Right lobe of liver (tissue), 6 donors: ENCODE results near the gene RPS2. TPM values are rescaled to one million over a fixed set of nuclear protein-coding genes. Genes with fewer than 3 reads are reported as not detected.

Experiments
- ATAC-seq, 4 donors: fragments of 200-7000 bp; cut with Tn5 transposase; one replicate each; pipeline ENCODE4 v1.9.1; 2020; ENCODE audit warnings: mild to moderate bottlenecking in 4 of 4, moderate library complexity in 4 of 4
- DNase-seq, 3 donors: peaks; one replicate each; pipeline ENCODE4 v3.0.0-alpha.2; 2020
- H3K27ac ChIP-seq, 3 donors: fragments of 200-600 bp; one replicate each; pipeline ENCODE4 v1.8.0; 2022
- H3K27me3 ChIP-seq, 2 donors: fragments of 200-600 bp; one replicate each; pipeline ENCODE4 v1.8.0; 2022
- H3K36me3 ChIP-seq, 4 donors: fragments of 200-600 bp; sonication (generic) in 1 of 4; one replicate each; pipeline versions ENCODE4 v1.5.1 to v1.8.0; 2017 to 2022; ENCODE audit warnings: control low read depth in 1 of 4
- H3K4me1 ChIP-seq, 4 donors: fragments of 200-600 bp; sonication (generic) in 1 of 4; one replicate each; pipeline versions ENCODE4 v1.5.1 to v1.8.0; 2017 to 2022; ENCODE audit warnings: control low read depth in 1 of 4
- H3K4me3 ChIP-seq, 3 donors: fragments of 200-600 bp; one replicate each; pipeline ENCODE4 v1.8.0; 2022
- H3K9me3 ChIP-seq, 4 donors: fragments of 200-600 bp; sonication (generic) in 1 of 4; one replicate each; pipeline versions ENCODE4 v1.5.1 to v1.8.0; 2017 to 2022; ENCODE audit warnings: control low read depth in 1 of 4
- CTCF ChIP-seq, 4 donors: fragments of 200-600 bp in 3 of 4; fragments of 450-650 bp in 1 of 4; IDR thresholded peaks; one replicate each; pipeline versions ENCODE4 v1.5.1 to v1.8.0; 2016 to 2022; ENCODE audit warnings: antibody characterized with exemption in 4 of 4, mild to moderate bottlenecking in 2 of 4
- POLR2A ChIP-seq: fragments of 450-650 bp; IDR thresholded peaks from one replicate; pipeline ENCODE4 v1.6.1; 2017; ENCODE audit warnings: antibody characterized with exemption, mild to moderate bottlenecking
- WGBS: methylation state at CpG from one replicate; pipeline ENCODE4 v1.1.6; 2018; ENCODE audit warnings: low coverage, low lambda C conversion rate; ENCODE audit not compliant: insufficient coverage; ENCODE audit errors: missing lambda C conversion rate; 5-methylcytosine and 5-hydroxymethylcytosine counted together
- intact Hi-C, 2 donors: fragments of 100-400 bp; cut with DNase I; formaldehyde crosslinking; loops; one replicate each; pipeline versions ENCODE4 v1.11.2 to v1.14.1; 2022
- total RNA-seq, 6 experiments: library from RNA; depleted of rRNA in 2 of 6; stranded (reverse); fragments of >200 nt in 2 of 6; fragmentation: NEBNext Ultra II Directional in 3 of 6; extraction: Animal tissue kit (Norgen Biotek cat#: 25700) in 3 of 6; gene quantifications; one replicate each; pipeline versions ENCODE4 v1.1.0 to v1.2.4, GENCODE V29; 2016 to 2023
- donor health status: DM: no; HTN: yes; CAD: no.
- donor health status: DM: no; HTN: no; CAD: no.
- donor health status: DM: no; HTN: no; CAD: no.
- donor health status: DM: no; HTN: yes; CAD: no.
- donor health status: DM: no; HTN: yes; CAD: no.

Gene RPS2
- total RNA-seq, 6 experiments from 2014 or later: 451 to 1,052 (median 541) TPM

GRCh38 chr16:1999866-2000514 lies 35.4 kb upstream of the RPS2 start:
- intact Hi-C loops: no loop called here
- Histone ChIP-seq H3K4me1 (peaks cover 0 to 12% (median 5%) of the 10 kb centered on the region in 4 donors), H3K36me3 (peaks cover 8 to 58% (median 24%) of the 10 kb centered on the region in 4 donors), H3K27ac (no peak overlapping the region), H3K4me3 (no peak overlapping the region), H3K9me3 (no peaks in the 10 kb centered on the region), H3K27me3 (no peaks in the 10 kb centered on the region)
- TF ChIP-seq POLR2A (no peak), CTCF (IDR thresholded peaks at IDR 0.05) (no peak)
- WGBS: 97% methylated on average over 6 of the region's 28 CpGs
- ATAC-seq (no peak), DNase-seq (peak in 1 of 3 donors; percentile 49)

- Histone ChIP-seq H3K9me3 (no peaks in the 10 kb centered on the region), H3K27me3 (no peaks in the 10 kb centered on the region), H3K4me3 (no peak overlapping the region), H3K4me1 (peaks cover 0 to 8% (median 1%) of the 10 kb centered on the region in 4 donors), H3K27ac (no peak overlapping the region), H3K36me3 (peaks cover 8 to 58% (median 24%) of the 10 kb centered on the region in 4 donors)
- ATAC-seq (no peak), DNase-seq (peak in 1 of 3 donors; percentile 49)
- TF ChIP-seq POLR2A (no peak), CTCF (IDR thresholded peaks at IDR 0.05) (no peak)
- WGBS: 80% methylated on average over 1 of the region's 39 CpGs
- intact Hi-C loops: no loop called here
Measured at GRCh38 chr16:1998852-1999801, 34.5 kb upstream of the RPS2 start.

- intact Hi-C loops: no loop called here
- no peak for ATAC-seq
- no peak for TF ChIP-seq POLR2A
- TF ChIP-seq CTCF (IDR thresholded peaks at IDR 0.05): no peak
- DNase-seq: no peak
- H3K27ac ChIP-seq: no peak overlapping the region
- H3K9me3 ChIP-seq: no peaks in the 10 kb centered on the region
- H3K4me1 ChIP-seq: peaks cover 0 to 8% (median 0%) of the 10 kb centered on the region in 4 donors
- H3K27me3 ChIP-seq: no peaks in the 10 kb centered on the region
- peaks cover 8 to 56% (median 24%) of the 10 kb centered on the region in 4 donors for H3K36me3 ChIP-seq
- no peak overlapping the region for H3K4me3 ChIP-seq
- WGBS: no CpG with 5 or more reads among the region's 27 CpGs
Measured at GRCh38 chr16:1998360-1998835, 33.8 kb upstream of the RPS2 start.

GRCh38 chr16:1997494-1998359 lies 33.1 kb upstream of the RPS2 start:
- WGBS: 78% methylated on average over 6 of the region's 26 CpGs

More at GRCh38 chr16:1997494-1998359, 33.1 kb upstream of the RPS2 start:
- no peak overlapping the region for H3K4me3 ChIP-seq
- peaks cover 8 to 50% (median 21%) of the 10 kb centered on the region in 4 donors for H3K36me3 ChIP-seq
- intact Hi-C loops: no loop called here
- no peaks in the 10 kb centered on the region for H3K27me3 ChIP-seq
- ATAC-seq (no peak), DNase-seq (no peak)
- peaks cover 0 to 8% (median 0%) of the 10 kb centered on the region in 4 donors for H3K4me1 ChIP-seq
- H3K27ac ChIP-seq: no peak overlapping the region
- H3K9me3 ChIP-seq: no peaks in the 10 kb centered on the region
- TF ChIP-seq POLR2A (no peak), CTCF (IDR thresholded peaks at IDR 0.05) (no peak)
